ENCODE measurements around the gene CUEDC2. TPM values are rescaled to one million over a fixed set of nuclear protein-coding genes. Genes with fewer than 3 reads are reported as not detected.

The CUEDC2 gene
- total and polyA plus RNA-seq, 2 donors = 40.5 to 52.4 TPM

DNA sequence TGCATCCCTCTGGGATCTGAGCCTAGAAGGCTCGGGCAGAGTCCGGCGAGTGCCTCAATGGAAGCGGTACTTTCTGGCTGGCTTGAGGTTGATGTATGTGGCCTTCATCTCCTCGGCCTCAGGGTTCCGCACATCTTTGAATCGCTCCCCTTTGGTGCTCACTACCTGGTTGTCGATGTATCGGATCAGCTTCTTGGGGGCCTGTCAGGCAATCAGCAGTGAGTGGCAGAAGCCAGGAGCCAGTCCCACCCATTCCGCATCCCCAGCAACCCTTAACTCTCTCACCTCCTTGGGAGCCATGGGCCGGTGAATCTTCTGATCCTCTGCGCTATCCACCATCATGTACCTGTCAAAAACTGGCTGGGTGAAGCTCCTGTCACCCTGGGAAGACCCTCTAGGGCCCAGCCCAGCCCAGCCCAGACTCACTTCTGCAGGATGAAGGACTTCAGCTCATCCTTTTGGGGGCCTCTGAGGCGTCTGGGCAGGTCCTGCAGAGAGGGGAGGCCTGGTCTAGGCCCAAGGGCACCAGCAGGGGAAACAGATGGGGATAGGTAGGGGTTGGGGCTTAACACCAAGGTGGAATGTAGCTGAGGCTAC is 8.9 kb downstream of the CUEDC2 start:
- Histone ChIP-seq H3K27me3 (ENCODE audit: control insufficient read depth in 2 of 2, insufficient read depth in 1 of 2, low read length in 1 of 2) (peaks cover 15 to 45% of the 10 kb centered on the region in 2 donors), H3K9me3 (ENCODE audit: control insufficient read depth in 2 of 2, insufficient read depth in 1 of 2, low read length in 1 of 2) (peaks cover 0 to 12% of the 10 kb centered on the region in 2 donors), H3K27ac (ENCODE audit: low read depth in 1 of 2, low read length in 1 of 2) (no peak overlapping the region), H3K4me1 (ENCODE audit: control insufficient read depth in 2 of 2, insufficient read depth in 2 of 2, low read length in 2 of 2) (peaks cover 33 to 39% of the 10 kb centered on the region in 2 donors), H3K4me3 (ENCODE audit: low read length in 2 of 2) (no peak overlapping the region), H3K36me3 (ENCODE audit: control insufficient read depth in 2 of 2, insufficient read depth in 2 of 2, low read length in 1 of 2) (peaks cover 14 to 18% of the 10 kb centered on the region in 2 donors)
- WGBS = 98% methylated on average over 13 of the region's 13 CpGs
- DNase-seq (ENCODE audit: low read depth in 6 of 9, low spot score in 9 of 9) = no peak

GRCh38 chr10:102422545-102423129 is 9.7 kb downstream of the CUEDC2 start:
- 27% methylated on average over 28 of the region's 28 CpGs for WGBS
- peaks cover 19 to 54% of the 10 kb centered on the region in 2 donors for H3K27me3 ChIP-seq (ENCODE audit: control insufficient read depth in 2 of 2, insufficient read depth in 1 of 2, low read length in 1 of 2)
- peaks cover 0 to 12% of the 10 kb centered on the region in 2 donors for H3K9me3 ChIP-seq (ENCODE audit: control insufficient read depth in 2 of 2, insufficient read depth in 1 of 2, low read length in 1 of 2)
- H3K27ac ChIP-seq (ENCODE audit: low read depth in 1 of 2, low read length in 1 of 2) = no peak overlapping the region
- peaks cover 14 to 18% of the 10 kb centered on the region in 2 donors for H3K36me3 ChIP-seq (ENCODE audit: control insufficient read depth in 2 of 2, insufficient read depth in 2 of 2, low read length in 1 of 2)
- H3K4me1 ChIP-seq (ENCODE audit: control insufficient read depth in 2 of 2, insufficient read depth in 2 of 2, low read length in 2 of 2) = peaks cover 33 to 39% of the 10 kb centered on the region in 2 donors
- DNase-seq (ENCODE audit: low read depth in 6 of 9, low spot score in 9 of 9) = peak in 1 of 9 donors; percentile 28
- H3K4me3 ChIP-seq (ENCODE audit: low read length in 2 of 2) = peak overlapping the region; percentile 63 to 66

DNA sequence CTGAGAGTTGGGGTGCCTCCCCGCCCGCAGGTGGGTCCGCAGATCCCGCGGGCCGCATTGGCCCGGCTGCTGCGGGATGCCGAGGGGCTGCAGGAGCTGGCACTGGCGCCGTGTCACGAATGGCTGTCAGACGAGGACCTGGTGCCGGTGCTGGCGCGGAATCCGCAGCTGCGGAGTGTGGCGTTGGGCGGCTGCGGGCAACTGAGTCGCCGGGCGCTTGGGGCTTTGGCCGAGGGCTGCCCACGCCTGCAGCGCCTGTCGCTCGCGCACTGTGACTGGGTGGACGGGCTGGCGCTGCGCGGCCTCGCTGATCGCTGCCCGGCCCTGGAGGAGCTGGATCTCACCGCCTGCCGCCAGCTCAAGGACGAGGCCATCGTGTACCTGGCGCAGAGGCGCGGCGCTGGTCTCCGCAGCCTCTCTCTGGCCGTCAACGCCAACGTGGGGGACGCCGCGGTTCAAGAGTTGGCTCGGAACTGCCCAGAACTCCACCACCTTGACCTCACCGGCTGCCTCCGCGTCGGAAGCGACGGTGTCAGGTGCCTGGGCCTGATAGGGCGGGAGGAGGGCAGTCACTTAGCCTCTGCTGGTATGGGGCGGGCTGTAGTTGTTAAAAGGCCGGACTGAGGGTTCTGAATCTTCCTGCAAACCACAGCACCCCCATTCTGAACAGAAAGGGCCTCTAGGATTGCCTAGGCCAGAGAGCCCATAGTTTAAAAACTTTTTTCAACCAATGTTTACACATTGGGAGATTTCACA is 10.4 kb downstream of the CUEDC2 start:
- peak overlapping the region; percentile 26 to 64 for H3K27ac ChIP-seq (ENCODE audit: low read depth in 1 of 2, low read length in 1 of 2)
- peaks cover 14 to 18% of the 10 kb centered on the region in 2 donors for H3K36me3 ChIP-seq (ENCODE audit: control insufficient read depth in 2 of 2, insufficient read depth in 2 of 2, low read length in 1 of 2)
- peak in 1 of 9 donors; percentile 33 for DNase-seq (ENCODE audit: low read depth in 6 of 9, low spot score in 9 of 9)
- peaks cover 22 to 61% of the 10 kb centered on the region in 2 donors for H3K27me3 ChIP-seq (ENCODE audit: control insufficient read depth in 2 of 2, insufficient read depth in 1 of 2, low read length in 1 of 2)
- 2% methylated on average over 62 of the region's 62 CpGs for WGBS
- peak overlapping the region; percentile 63 to 66 for H3K4me3 ChIP-seq (ENCODE audit: low read length in 2 of 2)
- H3K4me1 ChIP-seq (ENCODE audit: control insufficient read depth in 2 of 2, insufficient read depth in 2 of 2, low read length in 2 of 2) = peaks cover 33 to 39% of the 10 kb centered on the region in 2 donors
- H3K9me3 ChIP-seq (ENCODE audit: control insufficient read depth in 2 of 2, insufficient read depth in 1 of 2, low read length in 1 of 2) = peaks cover 0 to 12% of the 10 kb centered on the region in 2 donors

DNA sequence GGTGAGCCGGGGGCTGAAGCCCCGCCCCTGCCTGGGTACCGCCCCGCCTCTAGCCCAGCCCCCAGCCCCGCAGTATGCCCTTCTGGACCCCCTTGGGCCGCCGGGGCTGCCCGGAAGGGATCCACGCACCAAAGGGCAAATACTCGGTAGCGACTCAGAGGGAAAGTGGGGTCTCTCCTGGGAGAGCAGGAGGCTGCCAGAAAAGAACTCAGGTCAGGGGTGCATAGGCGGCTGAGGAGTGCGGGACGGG is 10.9 kb downstream of the CUEDC2 start:
- peaks cover 2 to 12% of the 10 kb centered on the region in 2 donors for H3K9me3 ChIP-seq (ENCODE audit: control insufficient read depth in 2 of 2, insufficient read depth in 1 of 2, low read length in 1 of 2)
- peak overlapping the region; percentile 63 to 66 for H3K4me3 ChIP-seq (ENCODE audit: low read length in 2 of 2)
- WGBS = under 1% methylated on average over 14 of the region's 14 CpGs
- peaks cover 33 to 39% of the 10 kb centered on the region in 2 donors for H3K4me1 ChIP-seq (ENCODE audit: control insufficient read depth in 2 of 2, insufficient read depth in 2 of 2, low read length in 2 of 2)
- peak overlapping the region; percentile 26 to 38 for H3K27ac ChIP-seq (ENCODE audit: low read depth in 1 of 2, low read length in 1 of 2)
- DNase-seq (ENCODE audit: low read depth in 6 of 9, low spot score in 9 of 9) = no peak
- H3K27me3 ChIP-seq (ENCODE audit: control insufficient read depth in 2 of 2, insufficient read depth in 1 of 2, low read length in 1 of 2) = peaks cover 25 to 66% of the 10 kb centered on the region in 2 donors
- peaks cover 14 to 18% of the 10 kb centered on the region in 2 donors for H3K36me3 ChIP-seq (ENCODE audit: control insufficient read depth in 2 of 2, insufficient read depth in 2 of 2, low read length in 1 of 2)

DNA sequence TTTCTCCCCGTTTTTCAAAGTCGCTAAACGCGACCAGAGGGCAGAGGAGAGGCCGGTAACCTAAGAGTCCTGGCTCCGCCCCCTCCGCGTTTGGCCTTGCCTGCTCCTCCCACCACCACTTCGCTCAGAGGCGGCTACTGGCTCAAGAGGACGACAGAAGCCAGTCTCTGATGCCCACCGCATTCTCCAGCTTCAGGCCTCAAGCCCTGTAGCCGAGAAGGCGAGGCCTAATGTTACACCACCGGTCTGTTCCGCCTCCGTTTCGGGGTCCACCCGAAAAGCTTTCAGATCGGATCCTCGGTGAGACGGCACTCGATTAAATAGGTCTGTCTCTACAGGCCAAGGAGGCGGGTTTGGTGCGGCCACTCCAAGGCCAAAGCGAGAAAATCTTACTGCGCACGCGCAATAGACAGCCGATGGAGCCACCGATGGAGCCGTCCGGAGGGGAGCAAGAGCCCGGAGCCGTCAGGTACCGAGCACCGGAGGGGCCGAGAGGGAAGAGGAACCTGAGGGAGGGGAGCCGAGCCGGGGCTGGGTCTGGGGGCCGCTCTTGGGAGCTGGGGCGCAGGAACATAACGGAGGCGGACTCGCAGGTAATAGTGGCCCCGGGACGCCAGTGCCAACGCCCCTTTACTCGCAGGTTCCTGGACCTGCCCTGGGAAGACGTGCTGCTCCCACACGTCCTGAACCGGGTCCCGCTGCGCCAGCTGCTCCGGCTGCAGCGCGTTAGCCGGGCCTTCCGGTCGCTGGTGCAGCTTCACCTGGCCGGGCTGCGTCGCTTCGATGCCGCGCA is 11.5 kb downstream of the CUEDC2 start, which contains the start of gene FBXL15:
FBXL15 (plus strand) TSS at position 123 of the 793 bp plus-strand sequence; CDS start at position 417, 294 bp downstream.
- peak within 1 kb of the TSS; percentile 66 to 80 for H3K27ac ChIP-seq (ENCODE audit: low read depth in 1 of 2, low read length in 1 of 2)
- H3K4me1 ChIP-seq (ENCODE audit: control insufficient read depth in 2 of 2, insufficient read depth in 2 of 2, low read length in 2 of 2) = peaks cover 33 to 39% of the 10 kb centered on the region in 2 donors
- under 1% methylated on average over 66 of the region's 66 CpGs for WGBS
- peaks cover 14 to 18% of the 10 kb centered on the region in 2 donors for H3K36me3 ChIP-seq (ENCODE audit: control insufficient read depth in 2 of 2, insufficient read depth in 2 of 2, low read length in 1 of 2)
- H3K9me3 ChIP-seq (ENCODE audit: control insufficient read depth in 2 of 2, insufficient read depth in 1 of 2, low read length in 1 of 2) = peaks cover 2 to 12% of the 10 kb centered on the region in 2 donors
- peaks cover 25 to 71% of the 10 kb centered on the region in 2 donors for H3K27me3 ChIP-seq (ENCODE audit: control insufficient read depth in 2 of 2, insufficient read depth in 1 of 2, low read length in 1 of 2)
- peak within 1 kb of the TSS; percentile 63 to 66 for H3K4me3 ChIP-seq (ENCODE audit: low read length in 2 of 2)
- peak in 8 of 9 donors; percentile 73 to 93 (median 78) for DNase-seq (ENCODE audit: low read depth in 6 of 9, low spot score in 9 of 9)

GRCh38 chr10:102420181-102420713 is 12.1 kb downstream of the CUEDC2 start:
- DNase-seq (ENCODE audit: low read depth in 6 of 9, low spot score in 9 of 9) = no peak
- Histone ChIP-seq H3K4me1 (ENCODE audit: control insufficient read depth in 2 of 2, insufficient read depth in 2 of 2, low read length in 2 of 2) (peaks cover 33 to 39% of the 10 kb centered on the region in 2 donors), H3K36me3 (ENCODE audit: control insufficient read depth in 2 of 2, insufficient read depth in 2 of 2, low read length in 1 of 2) (peaks cover 14 to 18% of the 10 kb centered on the region in 2 donors), H3K4me3 (ENCODE audit: low read length in 2 of 2) (peak overlapping the region; percentile 63 to 66), H3K27me3 (ENCODE audit: control insufficient read depth in 2 of 2, insufficient read depth in 1 of 2, low read length in 1 of 2) (peaks cover 25 to 77% of the 10 kb centered on the region in 2 donors), H3K27ac (ENCODE audit: low read depth in 1 of 2, low read length in 1 of 2) (peak overlapping the region in 1 of 2 donors; percentile 80), H3K9me3 (ENCODE audit: control insufficient read depth in 2 of 2, insufficient read depth in 1 of 2, low read length in 1 of 2) (peaks cover 2 to 12% of the 10 kb centered on the region in 2 donors)
- 3% methylated on average over 21 of the region's 21 CpGs for WGBS

- peaks cover 12 to 14% of the 10 kb centered on the region in 2 donors for H3K36me3 ChIP-seq (ENCODE audit: control insufficient read depth in 2 of 2, insufficient read depth in 2 of 2, low read length in 1 of 2)
- peak in 6 of 9 donors; percentile 34 to 79 (median 66) for DNase-seq (ENCODE audit: low read depth in 6 of 9, low spot score in 9 of 9)
- no peak overlapping the region for H3K27ac ChIP-seq (ENCODE audit: low read depth in 1 of 2, low read length in 1 of 2)
- WGBS = 2% methylated on average over 54 of the region's 54 CpGs
- peaks cover 28 to 84% of the 10 kb centered on the region in 2 donors for H3K27me3 ChIP-seq (ENCODE audit: control insufficient read depth in 2 of 2, insufficient read depth in 1 of 2, low read length in 1 of 2)
- peaks cover 33 to 39% of the 10 kb centered on the region in 2 donors for H3K4me1 ChIP-seq (ENCODE audit: control insufficient read depth in 2 of 2, insufficient read depth in 2 of 2, low read length in 2 of 2)
- peak overlapping the region; percentile 63 to 66 for H3K4me3 ChIP-seq (ENCODE audit: low read length in 2 of 2)
- peaks cover 2 to 12% of the 10 kb centered on the region in 2 donors for H3K9me3 ChIP-seq (ENCODE audit: control insufficient read depth in 2 of 2, insufficient read depth in 1 of 2, low read length in 1 of 2)
These were observed 12.8 kb downstream of the CUEDC2 start for GRCh38 chr10:102419269-102420180.

All from thymus (tissue), 11 donors.